AG08396 (cell line): ENCODE data around the gene RBM6.
"Not testable (repeated sequence)": the region's sequence is repeated elsewhere in the genome, so short reads cannot be mapped to it uniquely, and the experiment has no call there.

Source experiments
- DNase-seq: peaks from one replicate; pipeline ENCODE4 v3.0.0; 2012; ENCODE audit warnings: low spot score, mixed read lengths

The RBM6 gene

GRCh38 chr3:49992326-49992725 lies 52.4 kb downstream of the RBM6 start:
- DNase-seq = no peak

GRCh38 chr3:49994476-49994875 lies 54.5 kb downstream of the RBM6 start:
- DNase-seq = no peak

- DNase-seq = no peak
These were observed 56.1 kb downstream of the RBM6 start for GRCh38 chr3:49996016-49996415.

- no peak for DNase-seq
These were observed 57.9 kb downstream of the RBM6 start for GRCh38 chr3:49997862-49998261.

- peak; percentile 22 for DNase-seq
These were observed 58.4 kb downstream of the RBM6 start for GRCh38 chr3:49998326-49998725.

GRCh38 chr3:50001511-50001910 lies 61.6 kb downstream of the RBM6 start:
- DNase-seq = no peak

GRCh38 chr3:50003216-50003615 lies 63.3 kb downstream of the RBM6 start:
- DNase-seq = no peak

- no peak for DNase-seq
These were observed 63.9 kb downstream of the RBM6 start for GRCh38 chr3:50003824-50004223.

GRCh38 chr3:50008931-50009330 lies 69.0 kb downstream of the RBM6 start:
- DNase-seq = peak; percentile 27

- DNase-seq = no peak
These were observed 71.0 kb downstream of the RBM6 start for GRCh38 chr3:50010959-50011358.

- no peak for DNase-seq
These were observed 76.0 kb downstream of the RBM6 start for GRCh38 chr3:50015918-50016317.

- DNase-seq = peak; percentile 22
These were observed 88.4 kb downstream of the RBM6 start for GRCh38 chr3:50028346-50028745.

GRCh38 chr3:50031201-50031600 lies 91.3 kb downstream of the RBM6 start:
- DNase-seq = not testable (repeated sequence)

GRCh38 chr3:50044976-50045375 lies 105.0 kb downstream of the RBM6 start:
- DNase-seq = no peak

- no peak for DNase-seq
These were observed 107.5 kb downstream of the RBM6 start for GRCh38 chr3:50047426-50047825.

- peak; percentile 36 for DNase-seq
These were observed 110.4 kb downstream of the RBM6 start for GRCh38 chr3:50050361-50050760.

- no peak for DNase-seq
These were observed 117.8 kb downstream of the RBM6 start for GRCh38 chr3:50057756-50058155.

GRCh38 chr3:50068134-50068533 lies 128.2 kb downstream of the RBM6 start:
- DNase-seq = no peak

GRCh38 chr3:50078091-50078490 lies 138.1 kb downstream of the RBM6 start:
- no peak for DNase-seq

- DNase-seq = no peak
These were observed 138.7 kb downstream of the RBM6 start for GRCh38 chr3:50078622-50079021.

GRCh38 chr3:50084951-50085350 lies 145.0 kb downstream of the RBM6 start:
- DNase-seq = not testable (repeated sequence)

- DNase-seq = peak; percentile 98
These were observed 149.0 kb downstream of the RBM6 start, which contains the start of gene RBM5 for GRCh38 chr3:50088725-50089608. TSS of gene RBM5 (plus strand) at chr3:50088919. CDS start at chr3:50090435, 1,516 bp downstream.

- peak; percentile 69 for DNase-seq
These were observed 149.6 kb downstream of the RBM6 start for GRCh38 chr3:50089609-50089945.

- DNase-seq = no peak
These were observed 151.0 kb downstream of the RBM6 start for GRCh38 chr3:50090984-50091383.
